ENCODE measurements around the gene SAMD4A.

SAMD4A gene

DNA sequence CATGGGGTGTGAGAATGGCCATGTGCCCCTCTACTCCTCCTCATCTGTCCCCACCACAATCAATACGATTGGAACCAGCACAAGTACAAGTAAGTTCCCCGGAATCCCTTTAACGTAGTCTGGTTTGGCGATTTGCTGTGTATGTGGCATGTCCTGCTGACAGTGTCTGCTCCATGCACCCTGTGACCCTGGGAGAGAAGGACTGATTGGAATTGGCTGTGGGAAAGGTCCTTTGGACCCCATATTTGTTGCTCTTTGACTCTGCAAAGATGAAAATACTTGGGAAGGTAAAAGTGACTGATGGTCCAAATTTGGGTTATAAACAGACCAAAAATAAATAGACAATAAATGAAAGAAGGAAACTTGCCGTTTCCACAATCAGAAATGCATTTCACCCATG is 135.6 kb downstream of the SAMD4A start:
- Mint-ChIP-seq H3K4me3 (no peak overlapping the region), H3K4me1 (peaks cover 20% of the 10 kb centered on the region), H3K27me3 (ENCODE audit: low read depth, poor library complexity) (no peaks in the 10 kb centered on the region), H3K9me3 (no peaks in the 10 kb centered on the region), H3K36me3 (ENCODE audit: low read depth) (no peaks in the 10 kb centered on the region), H3K27ac (no peak overlapping the region)
- TF ChIP-seq CTCF (IDR thresholded peaks at IDR 0.05) = no peak
- no peak for DNase-seq

DNA sequence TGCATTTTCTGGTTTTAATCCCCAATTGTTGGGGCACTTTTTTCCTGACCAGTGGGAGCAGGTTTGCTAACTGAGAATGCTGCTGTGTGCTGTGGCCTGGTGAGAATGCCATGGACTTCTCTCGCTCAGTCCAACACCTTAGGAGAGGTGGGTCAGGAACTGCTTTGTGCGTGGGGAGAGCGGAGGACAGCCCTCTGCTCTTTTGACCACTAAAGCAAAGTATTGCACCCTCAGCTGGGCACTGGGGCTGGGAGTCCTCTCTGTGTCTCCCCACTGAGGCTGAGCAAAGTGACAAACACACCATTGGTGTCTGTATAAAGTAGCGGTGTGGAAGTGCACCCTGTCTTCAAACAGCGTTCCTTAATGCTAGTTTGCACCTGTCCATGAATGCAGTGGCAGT is 136.2 kb downstream of the SAMD4A start:
- no peak for DNase-seq
- Mint-ChIP-seq H3K4me3 (no peak overlapping the region), H3K27me3 (ENCODE audit: low read depth, poor library complexity) (no peaks in the 10 kb centered on the region), H3K27ac (no peak overlapping the region), H3K36me3 (ENCODE audit: low read depth) (no peaks in the 10 kb centered on the region), H3K4me1 (peaks cover 20% of the 10 kb centered on the region), H3K9me3 (no peaks in the 10 kb centered on the region)
- no peak for TF ChIP-seq CTCF (IDR thresholded peaks at IDR 0.05)

- Mint-ChIP-seq H3K27me3 (ENCODE audit: low read depth, poor library complexity) (no peaks in the 10 kb centered on the region), H3K4me3 (no peak overlapping the region), H3K4me1 (peaks cover 17% of the 10 kb centered on the region), H3K9me3 (no peaks in the 10 kb centered on the region), H3K36me3 (ENCODE audit: low read depth) (no peaks in the 10 kb centered on the region), H3K27ac (no peak overlapping the region)
- TF ChIP-seq CTCF (IDR thresholded peaks at IDR 0.05) = no peak
- DNase-seq = no peak
Observed at GRCh38 chr14:54703724-54704123, 136.8 kb downstream of the SAMD4A start.

DNA sequence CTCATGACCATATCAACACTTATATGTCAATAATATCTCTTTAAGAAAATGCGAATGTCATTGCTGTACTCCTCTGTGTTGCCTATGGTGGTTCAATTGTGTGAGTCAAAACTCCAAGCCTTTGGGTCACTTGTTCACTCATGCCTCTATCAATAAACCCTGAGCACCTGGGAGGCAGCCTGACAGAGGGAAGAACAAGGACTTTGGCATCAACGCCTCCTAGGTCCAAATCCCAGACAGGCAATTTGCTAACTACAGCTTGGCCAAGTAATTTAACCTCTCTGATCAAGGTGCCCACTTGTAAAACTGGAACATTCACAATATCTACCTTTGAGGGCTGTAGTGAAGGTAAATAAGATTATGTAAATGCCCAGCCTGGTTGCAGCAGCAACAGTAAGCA is 137.8 kb downstream of the SAMD4A start:
- no peak overlapping the region for H3K27ac Mint-ChIP-seq
- H3K27me3 Mint-ChIP-seq (ENCODE audit: low read depth, poor library complexity) = no peaks in the 10 kb centered on the region
- no peaks in the 10 kb centered on the region for H3K9me3 Mint-ChIP-seq
- no peak for DNase-seq
- no peak for TF ChIP-seq CTCF (IDR thresholded peaks at IDR 0.05)
- H3K4me3 Mint-ChIP-seq = no peak overlapping the region
- no peaks in the 10 kb centered on the region for H3K36me3 Mint-ChIP-seq (ENCODE audit: low read depth)
- H3K4me1 Mint-ChIP-seq = peaks cover 8% of the 10 kb centered on the region

DNA sequence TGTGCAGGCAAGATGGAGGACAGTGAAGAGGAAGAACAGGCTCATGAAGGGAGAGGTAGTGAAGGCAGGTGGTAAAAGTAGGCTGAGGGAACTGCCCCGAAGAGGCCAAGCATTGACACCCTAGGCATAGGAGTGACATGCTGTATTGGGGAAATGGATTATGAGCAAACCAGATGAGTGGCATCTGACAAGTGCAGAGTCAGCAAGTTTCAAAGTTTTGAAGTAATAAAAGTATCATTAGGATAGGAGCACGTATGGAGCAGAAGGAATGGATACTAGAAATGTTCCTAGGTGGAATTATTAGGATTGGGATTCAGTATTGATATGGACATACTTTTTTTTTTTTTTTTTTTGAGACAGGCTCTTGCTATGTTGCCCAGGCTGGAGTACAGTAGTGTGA is 139.8 kb downstream of the SAMD4A start:
- DNase-seq = no peak
- no peaks in the 10 kb centered on the region for H3K36me3 Mint-ChIP-seq (ENCODE audit: low read depth)
- no peaks in the 10 kb centered on the region for H3K9me3 Mint-ChIP-seq
- H3K4me1 Mint-ChIP-seq = no peaks in the 10 kb centered on the region
- no peak overlapping the region for H3K27ac Mint-ChIP-seq
- no peak for TF ChIP-seq CTCF (IDR thresholded peaks at IDR 0.05)
- no peak overlapping the region for H3K4me3 Mint-ChIP-seq
- H3K27me3 Mint-ChIP-seq (ENCODE audit: low read depth, poor library complexity) = no peaks in the 10 kb centered on the region

GRCh38 chr14:54708161-54708560 is 141.2 kb downstream of the SAMD4A start:
- no peak for TF ChIP-seq CTCF (IDR thresholded peaks at IDR 0.05)
- no peaks in the 10 kb centered on the region for H3K4me1 Mint-ChIP-seq
- H3K4me3 Mint-ChIP-seq = no peak overlapping the region
- peaks cover 4% of the 10 kb centered on the region for H3K27me3 Mint-ChIP-seq (ENCODE audit: low read depth, poor library complexity)
- H3K36me3 Mint-ChIP-seq (ENCODE audit: low read depth) = no peaks in the 10 kb centered on the region
- no peak for DNase-seq
- H3K9me3 Mint-ChIP-seq = no peaks in the 10 kb centered on the region
- no peak overlapping the region for H3K27ac Mint-ChIP-seq

All from nephron progenitor cell (in vitro differentiated cells).